ENCODE results near the gene LDB3.

LDB3 gene

GRCh38 chr10:86775056-86775869 is 107.0 kb downstream of the LDB3 start:
- Histone ChIP-seq H3K9me3 (ENCODE audit: control insufficient read depth, low read length) (no peaks in the 10 kb centered on the region), H3K27me3 (ENCODE audit: control insufficient read depth, insufficient read depth, low read length) (no peaks in the 10 kb centered on the region), H3K4me1 (peaks cover 4% of the 10 kb centered on the region), H3K27ac (no peak overlapping the region), H3K9ac (no peak overlapping the region), H3K4me3 (ENCODE audit: low read depth, low read length) (no peak overlapping the region), H2AFZ (no peak overlapping the region), H3K4me2 (ENCODE audit: low read length) (no peak overlapping the region), H3K79me2 (peaks cover 35% of the 10 kb centered on the region), H3K36me3 (ENCODE audit: control insufficient read depth, insufficient read depth, low read length) (no peaks in the 10 kb centered on the region)
- TF ChIP-seq, protein P1, sequence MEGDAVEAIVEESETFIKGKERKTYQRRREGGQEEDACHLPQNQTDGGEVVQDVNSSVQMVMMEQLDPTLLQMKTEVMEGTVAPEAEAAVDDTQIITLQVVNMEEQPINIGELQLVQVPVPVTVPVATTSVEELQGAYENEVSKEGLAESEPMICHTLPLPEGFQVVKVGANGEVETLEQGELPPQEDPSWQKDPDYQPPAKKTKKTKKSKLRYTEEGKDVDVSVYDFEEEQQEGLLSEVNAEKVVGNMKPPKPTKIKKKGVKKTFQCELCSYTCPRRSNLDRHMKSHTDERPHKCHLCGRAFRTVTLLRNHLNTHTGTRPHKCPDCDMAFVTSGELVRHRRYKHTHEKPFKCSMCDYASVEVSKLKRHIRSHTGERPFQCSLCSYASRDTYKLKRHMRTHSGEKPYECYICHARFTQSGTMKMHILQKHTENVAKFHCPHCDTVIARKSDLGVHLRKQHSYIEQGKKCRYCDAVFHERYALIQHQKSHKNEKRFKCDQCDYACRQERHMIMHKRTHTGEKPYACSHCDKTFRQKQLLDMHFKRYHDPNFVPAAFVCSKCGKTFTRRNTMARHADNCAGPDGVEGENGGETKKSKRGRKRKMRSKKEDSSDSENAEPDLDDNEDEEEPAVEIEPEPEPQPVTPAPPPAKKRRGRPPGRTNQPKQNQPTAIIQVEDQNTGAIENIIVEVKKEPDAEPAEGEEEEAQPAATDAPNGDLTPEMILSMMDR (IDR thresholded peaks at IDR 0.05), result no peak

DNA sequence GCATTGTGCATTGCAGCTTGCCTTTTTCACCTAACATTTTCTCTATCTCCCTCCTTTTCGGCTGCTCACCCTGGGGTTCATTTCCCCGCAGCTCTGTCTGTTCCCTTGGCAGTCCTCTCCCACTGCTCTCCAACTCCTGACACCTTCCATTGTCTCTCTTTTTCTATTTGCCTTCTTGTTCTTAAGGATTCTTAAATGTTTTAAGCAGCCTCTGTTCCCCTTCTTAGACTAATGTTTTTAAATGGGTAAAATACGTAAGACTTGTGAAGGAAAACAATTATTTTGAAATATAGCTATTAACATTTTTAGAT is 107.5 kb downstream of the LDB3 start:
- Histone ChIP-seq H3K79me2 (peaks cover 40% of the 10 kb centered on the region), H3K36me3 (ENCODE audit: control insufficient read depth, insufficient read depth, low read length) (no peaks in the 10 kb centered on the region), H2AFZ (no peak overlapping the region), H3K27ac (no peak overlapping the region), H3K4me1 (peaks cover 4% of the 10 kb centered on the region), H3K9me3 (ENCODE audit: control insufficient read depth, low read length) (no peaks in the 10 kb centered on the region), H3K4me2 (ENCODE audit: low read length) (no peak overlapping the region), H3K9ac (no peak overlapping the region), H3K27me3 (ENCODE audit: control insufficient read depth, insufficient read depth, low read length) (no peaks in the 10 kb centered on the region), H3K4me3 (ENCODE audit: low read depth, low read length) (no peak overlapping the region)
- TF ChIP-seq, protein P1 (IDR thresholded peaks at IDR 0.05), result no peak

GRCh38 chr10:86779220-86780017 is 111.1 kb downstream of the LDB3 start:
- TF ChIP-seq, protein P1 (IDR thresholded peaks at IDR 0.05), result no peak
- H3K27ac ChIP-seq, result no peak overlapping the region
- no peak overlapping the region for H2AFZ ChIP-seq
- no peak overlapping the region for H3K4me2 ChIP-seq (ENCODE audit: low read length)
- no peak overlapping the region for H3K4me3 ChIP-seq (ENCODE audit: low read depth, low read length)
- no peaks in the 10 kb centered on the region for H3K36me3 ChIP-seq (ENCODE audit: control insufficient read depth, insufficient read depth, low read length)
- no peaks in the 10 kb centered on the region for H3K9me3 ChIP-seq (ENCODE audit: control insufficient read depth, low read length)
- no peak overlapping the region for H3K9ac ChIP-seq
- H3K4me1 ChIP-seq, result peaks cover 4% of the 10 kb centered on the region
- peaks cover 57% of the 10 kb centered on the region for H3K79me2 ChIP-seq
- H3K27me3 ChIP-seq (ENCODE audit: control insufficient read depth, insufficient read depth, low read length), result no peaks in the 10 kb centered on the region

- Histone ChIP-seq H3K27me3 (ENCODE audit: control insufficient read depth, insufficient read depth, low read length) (no peaks in the 10 kb centered on the region), H3K4me3 (ENCODE audit: low read depth, low read length) (no peak overlapping the region), H3K4me1 (no peaks in the 10 kb centered on the region), H3K9ac (no peak overlapping the region), H3K9me3 (ENCODE audit: control insufficient read depth, low read length) (no peaks in the 10 kb centered on the region), H2AFZ (no peak overlapping the region), H3K27ac (no peak overlapping the region), H3K36me3 (ENCODE audit: control insufficient read depth, insufficient read depth, low read length) (no peaks in the 10 kb centered on the region), H3K79me2 (peaks cover 56% of the 10 kb centered on the region), H3K4me2 (ENCODE audit: low read length) (no peak overlapping the region)
- TF ChIP-seq, protein P1 (IDR thresholded peaks at IDR 0.05), result no peak
Observed at GRCh38 chr10:86782701-86783418, 114.5 kb downstream of the LDB3 start.
